ENCODE measurements around the gene MTOR. TPM values are rescaled to one million over a fixed set of nuclear protein-coding genes. Genes with fewer than 3 reads are reported as not detected.

The MTOR gene
- total RNA-seq, 1 donor from 2014 or later: 23.6 TPM

- H3K36me3 ChIP-seq: peaks cover 4 to 79% of the 10 kb centered on the region in 2 donors
- DNase-seq (ENCODE audit: extremely low spot score in 2 of 2): no peak
- no peak overlapping the region for H3K4me3 ChIP-seq
- H3K27me3 ChIP-seq: no peaks in the 10 kb centered on the region
- no peak for TF ChIP-seq POLR2A (IDR thresholded peaks at IDR 0.05)
- TF ChIP-seq CTCF (IDR thresholded peaks at IDR 0.05): no peak
- peaks cover 8% of the 10 kb centered on the region for H3K4me1 ChIP-seq
- no peaks in the 10 kb centered on the region for H3K9me3 ChIP-seq
- H3K27ac ChIP-seq: no peak overlapping the region
- intact Hi-C loops (cut with DNase I): no loop called here
Observed at GRCh38 chr1:11256299-11256698, 6.1 kb downstream of the MTOR start.

- intact Hi-C loops (cut with DNase I): no loop called here
- peaks cover 4 to 65% of the 10 kb centered on the region in 2 donors for H3K36me3 ChIP-seq
- TF ChIP-seq POLR2AphosphoS5 (IDR thresholded peaks at IDR 0.05; ENCODE audit: insufficient read depth in 1 of 2, low read depth in 1 of 2): no peak
- no peak for TF ChIP-seq CTCF (IDR thresholded peaks at IDR 0.05)
- no peak for TF ChIP-seq POLR2A (IDR thresholded peaks at IDR 0.05)
Observed at GRCh38 chr1:11253226-11253625, 9.1 kb downstream of the MTOR start.

GRCh38 chr1:11252538-11252937, 9.8 kb downstream of the MTOR start:
- H3K36me3 ChIP-seq: peaks cover 4 to 65% of the 10 kb centered on the region in 2 donors
- no peaks in the 10 kb centered on the region for H3K27me3 ChIP-seq
- no peak overlapping the region for H3K27ac ChIP-seq
- H3K4me3 ChIP-seq: no peak overlapping the region
- intact Hi-C loops (cut with DNase I): no loop called here
- no peak for DNase-seq (ENCODE audit: extremely low spot score in 2 of 2)
- no peaks in the 10 kb centered on the region for H3K9me3 ChIP-seq
- H3K4me1 ChIP-seq: no peaks in the 10 kb centered on the region
- no peak for TF ChIP-seq POLR2A (IDR thresholded peaks at IDR 0.05)
- TF ChIP-seq CTCF (IDR thresholded peaks at IDR 0.05): no peak
- no peak for TF ChIP-seq POLR2AphosphoS5 (IDR thresholded peaks at IDR 0.05; ENCODE audit: insufficient read depth in 1 of 2, low read depth in 1 of 2)

More at GRCh38 chr1:11253226-11253625, 9.1 kb downstream of the MTOR start:
- Histone ChIP-seq H3K9me3 (no peaks in the 10 kb centered on the region), H3K27me3 (no peaks in the 10 kb centered on the region), H3K4me1 (no peaks in the 10 kb centered on the region), H3K4me3 (no peak overlapping the region), H3K27ac (no peak overlapping the region)
- DNase-seq (ENCODE audit: extremely low spot score in 2 of 2): no peak

- H3K27me3 ChIP-seq: no peaks in the 10 kb centered on the region
- intact Hi-C loops (cut with DNase I): no loop called here
- H3K9me3 ChIP-seq: no peaks in the 10 kb centered on the region
- no peak overlapping the region for H3K27ac ChIP-seq
- no peak overlapping the region for H3K4me3 ChIP-seq
- TF ChIP-seq POLR2A (IDR thresholded peaks at IDR 0.05) (no peak), POLR2AphosphoS5 (IDR thresholded peaks at IDR 0.05; ENCODE audit: insufficient read depth in 1 of 2, low read depth in 1 of 2) (no peak), CTCF (IDR thresholded peaks at IDR 0.05) (no peak)
- peaks cover 0 to 54% of the 10 kb centered on the region in 2 donors for H3K36me3 ChIP-seq
- no peaks in the 10 kb centered on the region for H3K4me1 ChIP-seq
- DNase-seq (ENCODE audit: extremely low spot score in 2 of 2): no peak
Observed at GRCh38 chr1:11248169-11248568, 14.2 kb downstream of the MTOR start.

- Histone ChIP-seq H3K27ac (no peak overlapping the region), H3K4me3 (no peak overlapping the region), H3K27me3 (no peaks in the 10 kb centered on the region), H3K4me1 (no peaks in the 10 kb centered on the region), H3K9me3 (no peaks in the 10 kb centered on the region), H3K36me3 (peaks cover 0 to 50% of the 10 kb centered on the region in 2 donors)
- TF ChIP-seq POLR2AphosphoS5 (IDR thresholded peaks at IDR 0.05; ENCODE audit: insufficient read depth in 1 of 2, low read depth in 1 of 2): no peak
- TF ChIP-seq POLR2A (IDR thresholded peaks at IDR 0.05): no peak
- TF ChIP-seq CTCF (IDR thresholded peaks at IDR 0.05): no peak
- intact Hi-C loops (cut with DNase I): no loop called here
- DNase-seq (ENCODE audit: extremely low spot score in 2 of 2): no peak
Observed at GRCh38 chr1:11245904-11246719, 16.2 kb downstream of the MTOR start.

All from vagina (tissue), 2 donors.